Inflammatory macrophage treated with lipopolysaccharide for 4 hours (primary cell): ENCODE data around the gene LRFN2.

Experiments
- DNase-seq: peaks from one replicate; pipeline ENCODE4 v3.0.0-alpha.2; 2020

LRFN2 gene

DNA sequence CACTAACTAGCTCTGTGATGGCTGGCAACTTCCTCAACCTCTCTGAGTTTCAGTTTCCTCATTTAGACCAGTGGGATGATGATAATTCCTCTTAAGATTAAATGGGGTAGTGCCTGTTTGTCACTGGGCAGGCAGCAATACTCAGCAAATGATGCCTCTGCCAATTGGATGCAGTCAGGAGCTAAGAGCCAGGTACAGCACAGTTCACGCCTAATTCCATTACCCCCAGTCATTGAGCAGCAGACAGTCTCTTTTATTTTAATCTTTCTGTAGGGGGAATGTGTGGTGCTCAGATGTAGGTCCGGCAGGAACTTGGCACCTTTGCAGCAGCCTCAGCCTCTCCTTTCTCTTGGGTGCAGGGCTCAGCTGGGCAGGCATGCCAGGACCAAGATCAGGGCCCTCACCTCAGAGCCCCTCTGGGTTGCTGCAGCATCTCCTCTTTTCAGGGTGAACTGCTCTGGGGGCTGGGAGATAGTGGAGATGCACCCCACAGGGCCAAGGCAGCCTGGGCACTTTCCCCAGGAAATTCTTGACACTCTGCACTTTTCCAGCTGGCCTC is 243.8 kb downstream of the LRFN2 start:
- peak; percentile 48 for DNase-seq

GRCh38 chr6:40342723-40343122 is 244.4 kb downstream of the LRFN2 start:
- no peak for DNase-seq

DNA sequence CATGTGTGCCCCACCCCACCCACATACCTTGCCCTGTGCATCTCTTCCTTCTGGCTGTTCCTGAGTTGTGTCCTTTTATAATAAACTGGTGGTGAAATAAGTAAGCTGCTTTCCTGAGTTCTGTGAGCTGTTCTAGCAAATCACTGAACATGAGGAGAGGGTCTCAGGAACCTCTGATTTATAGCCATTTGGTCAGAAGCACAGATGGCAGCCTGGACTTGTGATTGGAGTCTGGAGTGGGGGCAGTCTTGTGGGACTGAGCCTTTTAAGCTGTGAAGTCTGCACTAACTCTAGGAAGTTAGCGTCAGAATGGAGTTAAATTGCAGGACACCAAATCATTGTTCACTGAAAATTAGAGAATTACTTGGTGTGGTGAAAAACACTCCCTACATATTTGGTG is 245.4 kb downstream of the LRFN2 start:
- DNase-seq = no peak
